Measurements from ENCODE around the gene TRIM24. TPM values are rescaled to one million over a fixed set of nuclear protein-coding genes. Genes with fewer than 3 reads are reported as not detected.

Gene TRIM24
- total and polyA plus RNA-seq, 2 of the 13 experiments (the other 11 are each of a cell fraction or from before 2014, with no cell fraction given), result 100 to 106 TPM

DNA sequence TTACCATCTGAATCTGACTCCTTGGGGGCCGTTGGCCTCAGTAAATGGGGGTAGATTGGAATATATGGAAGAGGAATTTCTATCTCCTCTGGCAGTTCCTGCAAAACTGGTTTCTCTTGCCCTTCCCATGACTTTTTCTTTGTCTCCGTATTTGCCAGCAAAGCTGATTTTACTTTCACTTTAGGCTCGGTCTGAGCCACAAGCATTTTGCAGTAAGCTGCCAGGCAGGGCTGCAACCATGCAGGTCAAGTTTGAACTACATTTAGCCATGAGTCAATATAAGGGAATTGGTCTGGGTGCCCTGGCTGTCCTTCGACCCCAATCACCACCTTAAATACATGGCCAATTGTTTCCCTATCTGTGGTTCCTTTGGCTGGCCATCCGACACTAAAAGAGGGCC lies 104.3 kb downstream of the TRIM24 start (continued):
- TF ChIP-seq ZFP41 (CRISPR knock-in tag; IDR thresholded peaks at IDR 0.05; ENCODE audit: borderline replicate concordance) (no peak), ZNF850 (CRISPR knock-in tag; conservative IDR thresholded peaks at IDR 0.05) (no peak), ZNF841 (CRISPR knock-in tag; IDR thresholded peaks at IDR 0.05; ENCODE audit: borderline replicate concordance) (no peak), MED13 (CRISPR knock-in tag; IDR thresholded peaks at IDR 0.05) (no peak), ZSCAN29 (CRISPR knock-in tag; conservative IDR thresholded peaks at IDR 0.05) (no peak), ZNF382 (CRISPR knock-in tag; IDR thresholded peaks at IDR 0.05; ENCODE audit: borderline replicate concordance) (no peak), ZNF20 (CRISPR knock-in tag; IDR thresholded peaks at IDR 0.05) (no peak), MZF1 (CRISPR knock-in tag; IDR thresholded peaks at IDR 0.05; ENCODE audit: borderline replicate concordance) (no peak), NR1H2 (CRISPR knock-in tag; IDR thresholded peaks at IDR 0.05; ENCODE audit: borderline replicate concordance, low read depth) (no peak), ZNF124 (CRISPR knock-in tag; IDR thresholded peaks at IDR 0.05) (no peak), HMG20A (CRISPR knock-in tag; IDR thresholded peaks at IDR 0.05; ENCODE audit: borderline replicate concordance) (no peak), NR2F1 (CRISPR knock-in tag; IDR thresholded peaks at IDR 0.05) (no peak), SP2 (CRISPR knock-in tag; IDR thresholded peaks at IDR 0.05) (no peak), KDM6A (CRISPR knock-in tag; IDR thresholded peaks at IDR 0.05; ENCODE audit: low read depth) (no peak), NONO (IDR thresholded peaks at IDR 0.05) (no peak), NONO (CRISPR knock-in tag; conservative IDR thresholded peaks at IDR 0.05) (no peak), FOXA3 (CRISPR knock-in tag; IDR thresholded peaks at IDR 0.05) (no peak), CREB1 (IDR thresholded peaks at IDR 0.05) (no peak), CREB1 (CRISPR knock-in tag; IDR thresholded peaks at IDR 0.05) (0 out of 2 replicates have a peak, but pooled peaks have one; percentile 15), NFE2 (CRISPR knock-in tag; IDR thresholded peaks at IDR 0.05) (no peak)
- TF ChIP-seq, protein P1, sequence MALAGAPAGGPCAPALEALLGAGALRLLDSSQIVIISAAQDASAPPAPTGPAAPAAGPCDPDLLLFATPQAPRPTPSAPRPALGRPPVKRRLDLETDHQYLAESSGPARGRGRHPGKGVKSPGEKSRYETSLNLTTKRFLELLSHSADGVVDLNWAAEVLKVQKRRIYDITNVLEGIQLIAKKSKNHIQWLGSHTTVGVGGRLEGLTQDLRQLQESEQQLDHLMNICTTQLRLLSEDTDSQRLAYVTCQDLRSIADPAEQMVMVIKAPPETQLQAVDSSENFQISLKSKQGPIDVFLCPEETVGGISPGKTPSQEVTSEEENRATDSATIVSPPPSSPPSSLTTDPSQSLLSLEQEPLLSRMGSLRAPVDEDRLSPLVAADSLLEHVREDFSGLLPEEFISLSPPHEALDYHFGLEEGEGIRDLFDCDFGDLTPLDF (CRISPR knock-in tag; IDR thresholded peaks at IDR 0.05), result no peak
- TF ChIP-seq, protein P2, sequence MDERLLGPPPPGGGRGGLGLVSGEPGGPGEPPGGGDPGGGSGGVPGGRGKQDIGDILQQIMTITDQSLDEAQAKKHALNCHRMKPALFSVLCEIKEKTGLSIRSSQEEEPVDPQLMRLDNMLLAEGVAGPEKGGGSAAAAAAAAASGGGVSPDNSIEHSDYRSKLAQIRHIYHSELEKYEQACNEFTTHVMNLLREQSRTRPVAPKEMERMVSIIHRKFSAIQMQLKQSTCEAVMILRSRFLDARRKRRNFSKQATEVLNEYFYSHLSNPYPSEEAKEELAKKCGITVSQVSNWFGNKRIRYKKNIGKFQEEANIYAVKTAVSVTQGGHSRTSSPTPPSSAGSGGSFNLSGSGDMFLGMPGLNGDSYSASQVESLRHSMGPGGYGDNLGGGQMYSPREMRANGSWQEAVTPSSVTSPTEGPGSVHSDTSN (CRISPR knock-in tag; IDR thresholded peaks at IDR 0.05), result no peak
- TF ChIP-seq, protein P3, sequence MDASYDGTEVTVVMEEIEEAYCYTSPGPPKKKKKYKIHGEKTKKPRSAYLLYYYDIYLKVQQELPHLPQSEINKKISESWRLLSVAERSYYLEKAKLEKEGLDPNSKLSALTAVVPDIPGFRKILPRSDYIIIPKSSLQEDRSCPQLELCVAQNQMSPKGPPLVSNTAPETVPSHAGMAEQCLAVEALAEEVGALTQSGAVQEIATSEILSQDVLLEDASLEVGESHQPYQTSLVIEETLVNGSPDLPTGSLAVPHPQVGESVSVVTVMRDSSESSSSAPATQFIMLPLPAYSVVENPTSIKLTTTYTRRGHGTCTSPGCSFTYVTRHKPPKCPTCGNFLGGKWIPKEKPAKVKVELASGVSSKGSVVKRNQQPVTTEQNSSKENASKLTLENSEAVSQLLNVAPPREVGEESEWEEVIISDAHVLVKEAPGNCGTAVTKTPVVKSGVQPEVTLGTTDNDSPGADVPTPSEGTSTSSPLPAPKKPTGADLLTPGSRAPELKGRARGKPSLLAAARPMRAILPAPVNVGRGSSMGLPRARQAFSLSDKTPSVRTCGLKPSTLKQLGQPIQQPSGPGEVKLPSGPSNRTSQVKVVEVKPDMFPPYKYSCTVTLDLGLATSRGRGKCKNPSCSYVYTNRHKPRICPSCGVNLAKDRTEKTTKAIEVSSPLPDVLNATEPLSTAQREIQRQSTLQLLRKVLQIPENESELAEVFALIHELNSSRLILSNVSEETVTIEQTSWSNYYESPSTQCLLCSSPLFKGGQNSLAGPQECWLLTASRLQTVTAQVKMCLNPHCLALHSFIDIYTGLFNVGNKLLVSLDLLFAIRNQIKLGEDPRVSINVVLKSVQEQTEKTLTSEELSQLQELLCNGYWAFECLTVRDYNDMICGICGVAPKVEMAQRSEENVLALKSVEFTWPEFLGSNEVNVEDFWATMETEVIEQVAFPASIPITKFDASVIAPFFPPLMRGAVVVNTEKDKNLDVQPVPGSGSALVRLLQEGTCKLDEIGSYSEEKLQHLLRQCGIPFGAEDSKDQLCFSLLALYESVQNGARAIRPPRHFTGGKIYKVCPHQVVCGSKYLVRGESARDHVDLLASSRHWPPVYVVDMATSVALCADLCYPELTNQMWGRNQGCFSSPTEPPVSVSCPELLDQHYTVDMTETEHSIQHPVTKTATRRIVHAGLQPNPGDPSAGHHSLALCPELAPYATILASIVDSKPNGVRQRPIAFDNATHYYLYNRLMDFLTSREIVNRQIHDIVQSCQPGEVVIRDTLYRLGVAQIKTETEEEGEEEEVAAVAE (CRISPR knock-in tag; IDR thresholded peaks at IDR 0.05; ENCODE audit: borderline replicate concordance), result no peak
- TF ChIP-seq, protein P4, sequence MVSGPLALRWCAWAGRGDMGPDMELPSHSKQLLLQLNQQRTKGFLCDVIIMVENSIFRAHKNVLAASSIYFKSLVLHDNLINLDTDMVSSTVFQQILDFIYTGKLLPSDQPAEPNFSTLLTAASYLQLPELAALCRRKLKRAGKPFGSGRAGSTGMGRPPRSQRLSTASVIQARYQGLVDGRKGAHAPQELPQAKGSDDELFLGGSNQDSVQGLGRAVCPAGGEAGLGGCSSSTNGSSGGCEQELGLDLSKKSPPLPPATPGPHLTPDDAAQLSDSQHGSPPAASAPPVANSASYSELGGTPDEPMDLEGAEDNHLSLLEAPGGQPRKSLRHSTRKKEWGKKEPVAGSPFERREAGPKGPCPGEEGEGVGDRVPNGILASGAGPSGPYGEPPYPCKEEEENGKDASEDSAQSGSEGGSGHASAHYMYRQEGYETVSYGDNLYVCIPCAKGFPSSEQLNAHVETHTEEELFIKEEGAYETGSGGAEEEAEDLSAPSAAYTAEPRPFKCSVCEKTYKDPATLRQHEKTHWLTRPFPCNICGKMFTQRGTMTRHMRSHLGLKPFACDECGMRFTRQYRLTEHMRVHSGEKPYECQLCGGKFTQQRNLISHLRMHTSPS (CRISPR knock-in tag; IDR thresholded peaks at IDR 0.05; ENCODE audit: low read depth), result no peak
